NAMALWA (cell line): ENCODE data around the gene OR51G2.

ENCODE experiments used
- DNase-seq: peaks from one replicate; pipeline ENCODE4 v3.0.0-alpha.2; 2015; ENCODE audit warnings: low spot score

The OR51G2 gene

GRCh38 chr11:4863876-4864275 lies 55.3 kb downstream of the OR51G2 start:
- no peak for DNase-seq
